Endothelial cell of umbilical vein (primary cell): Measurements from ENCODE around the gene TMEM183A.

ENCODE experiments used
- CTCF ChIP-seq, 2 donors: IDR thresholded peaks; 1 replicate in 1 of 2; 2 replicates in 1 of 2; pipeline ENCODE4 v1.5.1; 2011; ENCODE audit warnings: low read length in 2 of 2, mild to moderate bottlenecking in 2 of 2, moderate library complexity in 2 of 2, control low read depth in 1 of 2, inconsistent platforms in 1 of 2, low read depth in 1 of 2; ENCODE audit not compliant: insufficient read depth in 1 of 2; ENCODE audit errors: extremely low read depth in 1 of 2
- EZH2 ChIP-seq: IDR thresholded peaks from 2 replicates; pipeline ENCODE4 v1.6.1; 2012; ENCODE audit warnings: borderline replicate concordance, low read depth, mild to moderate bottlenecking, moderate library complexity, low read length, inconsistent platforms; ENCODE audit not compliant: severe bottlenecking
- FOS ChIP-seq: IDR thresholded peaks from 2 replicates; pipeline ENCODE4 v1.6.1; 2011; ENCODE audit warnings: mild to moderate bottlenecking, low read length, moderate library complexity, borderline replicate concordance; ENCODE audit not compliant: insufficient read depth
- JUN ChIP-seq: IDR thresholded peaks from 2 replicates; pipeline ENCODE4 v1.6.1; 2011; ENCODE audit warnings: borderline replicate concordance, low read depth; ENCODE audit not compliant: insufficient read length, insufficient read depth
- MAX ChIP-seq: IDR thresholded peaks from 2 replicates; pipeline ENCODE4 v1.6.1; 2011; ENCODE audit not compliant: insufficient read depth, insufficient read length
- MYC ChIP-seq: IDR thresholded peaks from one replicate; pipeline ENCODE4 v1.6.1; 2011; ENCODE audit warnings: mild to moderate bottlenecking, low read depth, low read length
- POLR2A ChIP-seq: IDR thresholded peaks from 2 replicates; pipeline ENCODE4 v1.6.1; 2012; ENCODE audit warnings: low read depth, mild to moderate bottlenecking, control low read depth, low read length
- POLR2AphosphoS5 ChIP-seq: IDR thresholded peaks from 2 replicates; pipeline ENCODE4 v1.6.1; 2012; ENCODE audit warnings: low read depth, mild to moderate bottlenecking, control low read depth, low read length, moderate library complexity; ENCODE audit not compliant: insufficient read depth

- TF ChIP-seq EZH2 = peak; percentile 68
- TF ChIP-seq CTCF (IDR thresholded peaks at IDR 0.05; ENCODE audit: extremely low read depth in 1 of 2, insufficient read depth in 1 of 2, low read depth in 1 of 2, low read length in 2 of 2) = no peak
- no peak for TF ChIP-seq POLR2A
- no peak for TF ChIP-seq POLR2AphosphoS5
- no peak for TF ChIP-seq JUN
- TF ChIP-seq MAX = no peak
- TF ChIP-seq MYC = no peak
- no peak for TF ChIP-seq FOS
Measured at GRCh38 chr1:203026666-203027663, 19.8 kb downstream of the TMEM183A start.
